T-helper 22 cell (primary cell): ENCODE measurements around the gene ATP7A.
"Not testable (repeated sequence)": the region's sequence is repeated elsewhere in the genome, so short reads cannot be mapped to it uniquely, and the experiment has no call there.

Experiments used
- DNase-seq: peaks from one replicate; pipeline ENCODE4 v3.0.0-alpha.2; 2020; ENCODE audit warnings: low read depth

ATP7A gene

GRCh38 chrX:78037881-78038280, 127.4 kb downstream of the ATP7A start:
- no peak for DNase-seq

DNA sequence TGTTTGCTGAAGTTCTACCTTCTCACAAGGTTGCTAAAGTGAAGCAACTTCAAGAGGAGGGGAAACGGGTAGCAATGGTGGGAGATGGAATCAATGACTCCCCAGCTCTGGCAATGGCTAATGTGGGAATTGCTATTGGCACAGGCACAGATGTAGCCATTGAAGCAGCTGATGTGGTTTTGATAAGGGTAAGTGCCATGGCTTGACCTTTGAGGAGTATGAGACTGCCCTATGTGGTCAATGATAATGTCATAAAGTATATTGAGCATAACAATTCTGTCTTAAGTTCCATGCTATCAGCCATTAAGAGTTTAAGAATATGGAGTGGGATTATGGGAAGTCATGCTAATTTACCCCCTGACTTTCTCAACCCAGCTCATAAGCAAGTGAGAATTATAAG, 132.1 kb downstream of the ATP7A start:
- DNase-seq = no peak

DNA sequence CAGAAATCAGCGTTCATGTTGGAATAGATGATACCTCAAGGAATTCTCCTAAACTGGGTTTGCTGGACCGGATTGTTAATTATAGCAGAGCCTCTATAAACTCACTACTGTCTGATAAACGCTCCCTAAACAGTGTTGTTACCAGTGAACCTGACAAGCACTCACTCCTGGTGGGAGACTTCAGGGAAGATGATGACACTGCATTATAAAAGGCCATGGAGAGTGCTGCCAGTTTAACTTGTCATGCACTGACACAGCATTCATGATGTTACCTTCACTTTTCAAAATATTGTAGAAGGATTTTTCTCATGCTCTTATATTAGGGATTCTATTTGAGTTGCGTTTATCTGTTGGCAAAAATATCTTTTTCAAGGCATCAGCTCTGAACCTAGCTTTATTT, 135.9 kb downstream of the ATP7A start:
- DNase-seq = no peak

DNA sequence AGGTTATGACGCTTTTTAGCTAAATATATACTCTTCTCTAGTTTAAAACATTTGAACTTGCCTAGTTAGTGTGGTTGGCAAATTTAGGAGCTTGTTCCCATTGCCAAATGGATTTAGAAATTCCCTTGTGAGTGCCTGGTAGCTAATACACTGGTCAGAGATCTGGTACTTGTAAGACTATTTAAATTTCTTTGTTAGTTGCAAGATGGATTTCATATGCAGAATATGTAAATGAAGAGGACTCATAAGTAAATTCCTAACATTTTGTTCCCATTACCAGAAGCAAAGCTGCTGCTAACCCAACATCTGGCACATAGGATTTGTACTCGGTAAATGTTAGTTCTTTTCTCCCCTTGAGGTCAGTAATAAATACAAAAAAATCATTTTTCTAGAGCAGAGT, 137.6 kb downstream of the ATP7A start:
- no peak for DNase-seq

DNA sequence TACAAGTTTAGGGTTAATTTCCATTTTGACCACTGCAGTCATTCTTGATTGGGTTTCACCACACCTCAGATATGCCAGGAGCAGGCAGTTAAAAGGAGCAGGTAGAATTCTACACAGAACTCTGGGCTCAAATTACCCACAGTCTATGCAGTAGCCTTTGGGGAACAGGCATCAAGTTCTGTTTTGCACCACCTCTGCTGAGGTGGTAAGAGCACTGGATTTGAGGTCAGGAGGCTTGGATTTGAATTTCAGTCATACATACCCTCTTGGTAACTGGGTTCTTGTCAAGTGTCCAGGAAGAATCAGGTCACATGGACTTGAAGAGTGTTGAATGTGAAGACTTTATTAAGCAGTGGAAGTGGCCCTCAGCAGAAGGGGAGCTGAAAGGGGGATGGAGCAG, 153.2 kb downstream of the ATP7A start:
- DNase-seq = no peak

- DNase-seq = no peak
Measured at GRCh38 chrX:78064152-78064551, 153.7 kb downstream of the ATP7A start.

DNA sequence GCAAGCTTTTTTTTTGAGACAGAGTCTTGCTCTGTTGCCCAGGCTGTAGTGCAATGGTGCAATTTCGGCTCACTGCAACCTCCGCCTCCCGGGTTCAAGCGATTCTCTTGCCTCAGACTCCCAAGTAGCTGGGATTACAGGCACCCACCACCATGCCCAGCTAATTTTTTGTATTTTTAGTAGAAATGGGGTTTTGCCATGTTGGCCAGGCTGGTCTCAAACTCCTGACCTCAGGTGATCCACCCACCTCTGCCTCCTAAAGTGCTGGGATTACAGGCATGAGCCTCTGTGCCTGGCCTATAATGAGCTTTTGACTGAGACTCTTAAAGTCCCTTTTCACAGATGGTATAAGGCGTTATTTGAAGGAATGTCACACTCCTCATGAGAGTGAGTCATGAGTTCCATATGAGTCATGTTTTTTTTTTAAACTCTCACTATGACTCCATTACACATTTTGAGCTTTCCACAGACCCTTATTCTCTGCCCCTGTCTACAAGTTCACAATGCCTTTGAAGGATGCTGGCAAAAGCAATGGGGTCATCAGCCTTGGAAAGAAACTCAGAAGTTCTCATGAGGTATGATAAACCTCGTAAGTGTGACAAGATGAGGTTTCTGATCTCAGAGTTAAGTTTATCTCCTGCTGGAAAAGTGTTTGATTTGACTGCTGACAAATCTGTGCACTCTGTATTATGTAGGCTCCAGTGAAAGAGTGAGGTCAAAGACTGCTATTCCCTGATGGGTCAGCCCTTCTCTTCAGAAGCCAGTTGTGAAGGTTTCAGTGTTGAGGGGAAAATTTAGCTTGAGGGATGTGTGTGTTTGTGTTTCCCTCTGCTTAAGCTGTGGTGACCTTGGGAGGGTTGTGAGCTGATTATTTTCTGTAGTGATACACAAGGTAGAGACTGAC, 154.5 kb downstream of the ATP7A start:
- DNase-seq = not testable (repeated sequence)

- no peak for DNase-seq
Measured at GRCh38 chrX:78066110-78066509, 155.6 kb downstream of the ATP7A start.

GRCh38 chrX:78071331-78071730, 160.8 kb downstream of the ATP7A start:
- no peak for DNase-seq

DNA sequence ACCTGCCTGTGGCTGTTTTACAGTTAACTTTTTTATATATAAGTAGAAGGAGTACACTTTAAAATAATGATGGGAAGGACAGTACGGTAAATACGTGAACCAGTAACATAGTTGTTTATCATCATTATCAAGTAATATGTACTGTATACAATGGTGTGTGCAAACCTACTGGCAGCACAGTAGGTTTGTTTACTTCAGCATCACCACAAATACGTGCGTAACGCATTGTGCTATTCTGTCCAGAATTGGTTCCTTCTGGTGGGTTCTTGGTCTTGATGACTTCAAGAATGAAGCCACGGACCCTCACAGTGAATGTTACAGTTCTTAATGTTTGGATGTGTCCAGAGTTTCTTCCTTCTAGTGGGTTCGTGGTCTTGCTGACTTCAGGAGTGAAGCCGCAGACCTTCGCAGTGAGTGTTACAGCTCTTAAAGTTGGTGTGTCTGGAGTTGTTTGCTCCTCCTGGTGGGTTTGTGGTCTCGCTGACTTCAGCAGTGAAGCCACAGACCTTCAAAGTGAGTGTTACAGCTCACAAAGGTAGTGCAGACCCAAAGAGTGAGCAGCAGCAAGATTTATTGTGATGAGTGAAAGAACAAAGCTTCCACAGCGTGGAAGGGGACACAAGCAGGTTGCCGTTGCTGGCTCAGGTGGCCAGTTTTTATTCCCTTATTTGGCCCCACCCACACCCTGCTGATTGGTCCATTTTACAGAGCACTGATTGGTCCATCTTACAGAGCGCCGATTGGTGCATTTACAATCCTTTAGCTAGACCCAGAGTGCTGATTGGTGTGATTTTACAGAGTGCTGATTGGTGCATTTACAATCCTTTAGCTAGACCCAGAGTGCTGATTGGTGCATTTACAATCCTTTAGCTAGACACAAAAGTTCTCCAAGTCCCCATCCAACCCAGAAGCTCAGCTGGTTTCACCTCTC, 162.9 kb downstream of the ATP7A start:
- not testable (repeated sequence) for DNase-seq

DNA sequence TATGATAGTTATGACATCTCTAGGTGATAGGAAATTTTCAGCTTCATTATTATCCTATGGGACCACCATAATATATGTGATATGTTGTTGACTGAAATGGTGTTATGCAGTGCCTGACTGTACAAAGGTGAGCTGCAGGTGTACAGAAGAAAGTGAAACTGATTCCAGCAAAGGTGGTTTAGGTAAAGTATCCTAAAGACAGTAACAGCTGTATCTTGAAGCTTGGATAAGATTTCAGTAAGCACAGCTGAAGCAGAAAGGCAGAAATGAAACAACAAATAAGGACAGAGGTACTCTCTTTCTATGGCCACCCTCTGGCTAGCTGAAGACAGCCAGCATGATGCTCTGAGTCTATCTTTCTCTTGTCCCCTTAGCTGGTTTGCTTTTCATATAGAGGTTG, 163.6 kb downstream of the ATP7A start:
- no peak for DNase-seq

- DNase-seq = no peak
Measured at GRCh38 chrX:78075787-78076389, 165.4 kb downstream of the ATP7A start.

DNA sequence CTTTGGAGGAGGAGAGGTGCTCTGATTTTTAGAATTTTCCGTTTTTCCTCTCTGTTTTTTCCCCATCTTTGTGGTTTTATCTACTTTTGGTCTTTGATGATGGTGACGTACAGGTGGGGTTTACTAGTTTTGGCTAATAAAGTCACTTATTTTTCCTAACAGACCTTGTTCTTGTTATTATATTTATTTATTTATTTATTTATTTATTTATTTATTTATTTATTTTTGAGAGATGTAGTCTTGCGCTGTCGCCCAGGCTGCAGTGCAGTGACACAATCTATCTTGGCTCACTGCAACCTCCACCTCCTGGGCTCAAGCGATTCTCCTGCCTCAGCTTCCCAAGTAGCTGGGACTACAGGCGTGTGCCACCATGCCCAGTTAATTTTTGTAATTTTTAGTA, 170.9 kb downstream of the ATP7A start:
- DNase-seq = not testable (repeated sequence)

DNA sequence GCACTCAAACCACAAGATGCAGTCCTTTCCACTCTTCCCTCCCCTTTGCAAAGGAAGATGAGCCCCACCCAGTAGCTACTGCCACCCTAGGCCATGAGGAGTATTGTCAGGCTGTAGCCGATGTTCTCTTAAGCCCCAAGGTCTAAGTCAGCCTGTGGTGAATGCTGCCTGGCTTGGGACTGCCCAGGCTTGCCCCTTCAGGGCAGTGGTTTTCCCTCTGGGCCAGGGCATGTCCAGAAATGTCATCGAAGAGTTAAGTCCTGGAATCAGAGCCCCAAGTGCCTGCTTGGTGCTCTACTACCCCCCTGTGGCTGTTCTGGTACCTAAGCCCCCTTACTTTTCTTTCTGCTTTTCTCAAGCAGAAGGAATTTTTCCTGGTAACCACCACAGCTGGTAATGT, 181.8 kb downstream of the ATP7A start:
- no peak for DNase-seq

- no peak for DNase-seq
Measured at GRCh38 chrX:78098108-78098507, 187.6 kb downstream of the ATP7A start.
